CD4-positive, alpha-beta T cell treated with Interferon alpha-2 for 1 hour (primary cell): ENCODE data around the gene VPS37C.

ENCODE experiments used
- DNase-seq, 2 donors: peaks; one replicate each; pipeline ENCODE4 v3.0.0-alpha.2; 2020 to 2022

Gene VPS37C

DNA sequence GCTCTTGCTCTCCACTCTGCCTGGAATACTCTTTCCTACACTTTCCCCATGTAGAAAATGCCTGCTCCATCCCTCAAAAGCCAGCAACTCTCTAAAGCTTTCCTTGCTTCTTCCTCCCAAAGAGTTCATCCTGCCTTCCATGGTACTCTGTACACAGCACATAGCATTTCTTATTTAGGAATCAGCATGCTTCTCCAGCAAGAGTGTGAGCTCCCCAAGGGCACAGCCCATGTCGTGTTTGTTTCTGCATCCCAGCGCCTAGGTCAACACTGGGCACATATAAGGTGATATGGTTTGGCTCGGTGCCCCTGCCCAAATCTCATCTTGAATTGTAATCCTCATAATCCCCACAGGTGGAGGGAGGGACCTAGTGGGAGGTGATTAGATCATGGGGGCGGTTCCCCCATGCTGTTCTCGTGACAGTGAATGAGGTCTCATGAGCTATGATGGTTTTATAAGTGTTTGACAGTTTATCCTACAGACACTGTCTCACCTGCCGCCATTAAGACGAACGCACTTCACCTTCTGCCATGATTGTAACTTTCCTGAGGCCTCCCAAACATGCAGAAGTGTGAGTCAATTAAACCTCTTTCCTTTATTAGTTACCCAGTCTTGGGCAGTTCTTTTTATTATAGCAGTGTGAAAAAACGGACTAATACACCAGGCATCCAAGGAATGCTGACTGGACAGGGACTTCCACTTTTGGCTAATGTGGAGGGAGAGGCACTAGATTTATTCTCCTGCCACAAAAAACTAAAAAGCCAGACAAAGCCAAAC, 8.2 kb downstream of the VPS37C start:
- no peak for DNase-seq

DNA sequence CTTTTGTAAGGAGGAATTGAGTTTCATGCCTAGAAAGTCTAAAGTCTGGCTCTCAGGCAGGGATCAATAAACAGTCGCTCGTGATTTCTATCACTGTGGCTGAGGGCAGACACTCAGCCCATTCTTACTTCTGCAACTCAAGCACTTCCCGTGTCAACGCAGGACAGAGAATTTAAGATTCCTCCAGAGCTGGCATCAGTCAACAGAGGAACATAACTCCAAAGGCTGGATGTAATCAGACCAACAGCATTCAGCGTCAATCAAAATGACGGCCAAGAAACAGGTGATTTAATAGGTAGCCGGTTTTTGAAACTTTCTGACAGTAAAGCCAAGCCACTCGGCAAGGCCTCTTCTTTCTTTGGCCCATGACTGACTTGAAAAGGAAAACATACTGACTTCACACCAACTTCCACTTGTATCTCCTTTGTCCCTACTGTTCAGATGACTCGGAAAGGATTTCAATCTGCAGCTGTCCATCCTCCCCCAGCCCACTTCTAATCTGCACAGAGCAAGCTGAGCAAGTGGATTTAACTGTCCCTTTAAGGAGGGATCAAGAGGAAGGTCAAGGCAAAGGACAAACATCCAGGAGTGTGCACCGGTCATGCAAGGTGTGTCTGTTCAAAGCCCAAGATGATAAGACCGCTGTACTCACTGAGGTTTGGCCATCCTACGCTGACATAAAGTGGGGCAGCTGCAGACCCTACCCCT, 9.5 kb downstream of the VPS37C start:
- DNase-seq: no peak

DNA sequence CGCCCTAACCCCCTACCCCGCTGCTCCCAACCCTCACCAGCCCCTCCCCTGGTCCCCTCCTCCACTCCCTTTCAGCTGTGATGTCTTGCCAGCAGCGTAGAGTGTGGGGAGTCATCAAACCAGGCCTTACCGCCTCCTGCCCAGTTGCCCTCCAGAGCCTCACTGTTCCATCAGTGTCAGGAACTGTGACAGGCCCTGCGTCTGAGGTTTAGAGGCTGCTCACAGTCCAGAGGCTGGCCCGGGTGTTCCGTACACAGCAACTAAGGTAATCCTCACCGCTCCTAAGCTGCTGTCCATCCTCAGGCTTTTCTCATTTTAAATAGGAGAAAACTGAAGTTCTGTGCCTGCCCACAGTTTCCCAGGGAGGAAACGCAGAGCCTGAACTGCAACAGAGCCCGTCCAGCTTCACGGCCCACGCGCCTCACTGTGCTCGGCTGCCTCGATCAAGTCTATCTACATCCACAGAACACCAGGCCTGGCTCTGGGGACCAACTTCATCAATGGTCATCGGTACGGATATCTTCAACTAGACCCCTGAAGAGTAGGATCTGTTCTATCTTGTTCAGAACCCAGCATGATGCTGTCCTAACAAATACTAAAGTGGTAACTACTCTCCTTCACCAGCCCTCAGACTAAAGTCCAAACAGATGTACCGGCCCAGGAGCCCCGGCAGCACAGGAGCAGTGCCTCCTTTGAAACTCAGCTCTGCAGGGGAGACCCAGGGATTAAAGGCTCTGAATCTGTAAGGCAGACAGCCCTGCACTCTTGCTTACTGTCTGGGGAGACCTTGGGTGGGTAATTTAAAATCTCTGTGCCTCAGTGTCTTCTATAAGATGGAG, 10.3 kb downstream of the VPS37C start:
- DNase-seq: no peak

DNA sequence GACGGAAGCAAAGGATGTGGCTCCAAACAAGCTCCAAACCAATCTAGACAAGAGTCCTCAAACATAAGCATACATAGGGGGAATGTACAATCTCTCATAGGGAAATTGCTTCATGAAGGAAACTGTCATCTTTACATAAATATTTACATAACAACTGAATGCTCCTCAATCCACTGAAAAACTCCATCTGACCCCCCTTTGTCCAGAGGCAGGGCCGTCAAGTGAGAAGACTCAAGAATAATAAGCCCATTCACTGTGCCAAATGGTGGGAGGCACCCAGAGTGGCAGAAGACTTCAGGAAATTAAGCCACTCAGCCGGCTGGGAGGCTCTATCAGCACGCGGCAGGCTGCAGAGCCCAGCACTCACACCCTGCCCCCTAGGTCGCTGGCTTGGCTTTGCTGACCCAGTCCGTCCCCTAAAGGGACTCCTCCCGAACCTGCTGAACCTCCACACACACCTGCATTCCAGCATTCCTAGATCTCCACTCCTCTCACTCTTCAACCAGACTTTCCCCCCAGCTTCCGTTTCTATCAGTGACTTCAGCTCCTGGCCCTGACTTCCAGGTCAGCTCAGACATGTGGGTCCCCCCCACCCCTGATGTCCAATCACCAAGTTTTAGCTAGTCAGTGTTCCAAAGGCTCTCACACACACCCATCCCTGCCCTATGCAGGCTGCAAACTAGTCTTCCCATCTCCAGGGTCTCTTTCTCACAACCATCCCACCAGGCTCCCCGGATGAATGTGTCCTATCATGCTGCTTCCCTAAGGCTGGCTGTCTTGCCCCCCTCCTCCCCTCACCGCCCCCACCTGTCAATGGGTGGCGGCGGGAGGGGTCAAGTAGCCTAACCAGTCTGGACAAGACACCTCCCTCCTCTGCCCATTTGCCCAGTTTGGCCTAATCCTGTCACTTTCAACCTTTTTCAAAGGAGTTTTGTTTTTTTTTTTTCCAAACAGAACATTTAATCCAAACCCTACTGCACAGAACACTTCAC, 11.3 kb downstream of the VPS37C start:
- DNase-seq: no peak

DNA sequence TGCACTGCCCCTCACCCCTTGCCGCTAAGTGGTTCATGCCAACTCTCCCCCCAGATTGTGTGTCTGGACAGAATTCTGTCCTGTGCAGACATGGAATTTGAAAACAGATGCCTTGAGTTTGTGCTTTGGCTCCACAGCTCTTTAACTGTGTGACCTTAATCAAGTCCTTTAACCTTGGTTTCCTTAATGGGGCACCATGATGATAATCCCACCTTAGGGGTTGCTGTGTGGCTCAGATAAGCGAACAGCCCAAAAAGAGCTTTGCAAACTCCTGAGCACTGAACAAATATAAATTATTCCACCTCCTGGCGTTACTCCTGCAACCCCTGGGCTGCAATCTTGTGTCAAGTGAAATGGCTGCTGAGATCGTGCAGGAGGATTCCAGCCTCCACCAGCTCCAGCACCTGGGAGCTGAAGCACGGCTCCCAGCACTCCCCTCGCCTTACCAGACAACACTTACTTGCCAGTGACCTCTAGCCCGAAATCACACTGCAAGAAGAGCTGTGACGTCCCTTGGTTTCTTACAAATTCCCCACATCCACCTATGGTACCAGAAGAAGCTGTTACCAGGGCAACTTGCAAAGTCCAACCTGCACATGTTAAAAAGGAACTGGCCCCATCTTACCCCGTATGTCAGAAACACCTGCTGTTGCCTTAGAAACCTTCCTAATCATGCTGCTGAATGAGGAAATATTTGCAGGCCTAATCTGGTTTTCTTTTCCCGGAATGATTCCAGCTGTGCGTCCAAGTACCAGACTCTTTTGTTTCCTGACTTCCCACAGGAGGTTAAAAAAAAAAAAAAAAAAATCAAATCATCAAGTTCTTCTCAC, 13.2 kb downstream of the VPS37C start:
- no peak for DNase-seq

DNA sequence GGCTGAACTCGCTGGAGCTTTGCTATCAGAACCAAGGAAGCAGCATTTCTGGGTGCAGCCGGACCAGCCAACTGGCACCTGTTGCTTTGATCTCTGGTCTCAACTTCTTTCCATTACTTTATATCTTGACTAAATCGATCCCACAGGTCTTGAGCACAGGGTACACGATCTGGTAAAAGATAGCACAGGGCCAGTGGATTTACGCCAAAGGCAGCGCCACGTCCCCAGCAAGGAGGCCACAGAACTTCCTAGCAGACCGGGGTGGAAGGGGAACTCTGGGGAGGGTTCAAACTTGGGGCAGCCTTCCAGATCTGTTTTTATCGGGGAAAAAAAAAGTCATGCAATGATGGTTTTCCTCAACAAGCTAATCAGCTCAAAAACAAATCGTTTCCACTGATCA, 14.0 kb downstream of the VPS37C start:
- no peak for DNase-seq

DNA sequence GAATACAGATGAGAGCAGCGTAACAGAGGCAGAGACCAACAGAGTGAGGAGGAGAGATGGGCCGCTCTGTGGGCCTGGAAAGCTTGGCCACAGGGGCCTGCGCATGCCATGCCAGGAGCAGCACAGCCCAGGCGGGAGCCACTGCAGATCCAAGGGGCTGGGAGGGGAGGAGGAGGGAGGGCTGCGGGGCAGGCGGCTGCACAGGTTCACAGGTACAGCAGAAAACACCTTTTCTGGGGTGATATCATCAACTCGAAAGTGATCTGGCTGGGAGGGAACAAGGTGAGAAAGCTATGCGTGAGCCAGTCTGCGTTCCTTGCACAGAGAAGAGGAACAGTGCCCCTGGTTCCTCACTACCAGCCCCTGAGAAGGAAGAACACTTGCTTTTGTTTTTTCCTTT, 14.8 kb downstream of the VPS37C start:
- no peak for DNase-seq

DNA sequence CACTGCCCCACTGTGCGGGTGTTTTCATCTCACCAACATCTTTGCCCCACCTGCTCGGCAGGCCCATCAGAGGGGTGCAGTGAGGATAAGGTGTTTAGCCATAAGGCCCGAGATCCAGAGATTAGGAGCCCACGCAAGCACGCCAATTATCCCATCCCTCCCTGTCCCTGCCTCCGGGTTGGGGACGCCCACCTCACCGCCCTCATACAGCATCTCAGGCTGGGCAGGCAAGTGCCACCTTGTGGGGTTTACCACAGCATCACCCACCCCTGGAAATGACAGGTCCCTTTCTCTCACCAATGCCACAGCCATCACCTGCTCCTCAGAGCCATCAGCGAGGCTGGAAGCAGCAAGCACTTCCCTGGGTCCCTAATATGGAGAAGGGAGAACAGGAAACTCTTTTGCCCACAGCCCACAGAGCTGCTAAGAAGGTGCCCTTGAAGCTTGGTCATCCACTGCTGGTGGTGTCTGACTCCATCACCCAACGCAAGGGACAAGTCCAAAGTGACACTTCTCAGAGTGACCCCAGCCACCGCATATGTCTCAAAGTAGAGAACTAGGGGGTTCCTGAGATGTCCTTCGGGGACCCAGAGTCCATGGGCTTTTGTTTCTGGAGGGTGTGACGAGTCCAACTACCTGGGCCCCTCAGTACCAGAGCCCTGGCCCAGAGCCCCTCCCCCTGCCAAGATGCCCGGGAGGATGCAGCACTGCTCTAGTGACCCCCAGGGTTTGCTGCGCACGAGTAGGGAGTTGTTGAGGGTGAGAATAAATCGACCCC, 15.8 kb downstream of the VPS37C start:
- DNase-seq: no peak

DNA sequence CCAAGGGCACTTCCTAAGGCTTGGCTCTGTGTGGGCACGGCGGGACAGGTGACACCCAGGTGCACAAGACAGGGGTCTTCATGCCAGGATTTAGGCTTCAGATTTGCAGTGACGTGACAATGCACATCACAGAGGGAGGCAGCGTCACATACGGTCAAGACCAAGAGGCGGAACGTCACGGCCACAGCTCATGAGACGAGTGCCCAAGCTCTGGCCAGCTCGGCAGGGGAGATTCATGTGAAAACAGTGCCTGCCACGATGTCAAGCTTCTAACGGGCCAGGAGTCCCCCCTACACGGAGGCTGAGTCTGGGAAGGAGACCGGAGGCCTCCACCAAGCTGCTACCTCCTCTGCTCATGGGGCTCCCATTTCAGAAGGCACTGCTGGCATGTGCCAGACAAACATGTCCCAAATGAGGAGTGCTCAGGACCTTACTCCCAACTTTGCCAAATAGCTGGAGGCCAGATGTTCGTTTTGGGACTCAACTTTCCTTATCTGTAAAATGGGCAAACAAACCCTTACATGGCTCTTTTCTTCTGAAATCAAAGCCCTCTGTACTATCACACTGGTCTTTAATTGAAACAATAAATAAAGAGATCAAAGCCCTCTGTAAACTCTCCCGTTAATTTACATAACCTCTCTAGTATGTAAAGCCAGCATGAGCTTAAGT, 16.6 kb downstream of the VPS37C start:
- DNase-seq: no peak

DNA sequence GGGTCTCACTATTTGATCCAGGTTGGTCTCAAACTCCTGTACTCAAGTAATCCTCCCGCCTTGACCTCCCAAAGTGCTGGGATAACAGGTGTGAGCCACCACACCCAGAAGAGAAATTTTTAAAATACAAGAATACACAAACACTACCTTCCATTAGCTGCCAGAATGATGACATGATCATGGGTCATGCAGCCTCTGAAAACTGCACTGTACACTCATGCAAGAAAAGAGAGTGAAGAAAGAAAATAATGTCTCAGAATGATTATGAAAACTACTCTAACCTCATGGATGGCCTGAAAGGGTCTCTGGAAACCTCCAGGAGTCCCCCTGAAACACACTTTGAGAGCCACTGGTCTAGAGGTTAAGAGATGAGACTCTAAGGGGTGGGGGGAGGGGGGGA, 18.8 kb downstream of the VPS37C start:
- DNase-seq: no peak

DNA sequence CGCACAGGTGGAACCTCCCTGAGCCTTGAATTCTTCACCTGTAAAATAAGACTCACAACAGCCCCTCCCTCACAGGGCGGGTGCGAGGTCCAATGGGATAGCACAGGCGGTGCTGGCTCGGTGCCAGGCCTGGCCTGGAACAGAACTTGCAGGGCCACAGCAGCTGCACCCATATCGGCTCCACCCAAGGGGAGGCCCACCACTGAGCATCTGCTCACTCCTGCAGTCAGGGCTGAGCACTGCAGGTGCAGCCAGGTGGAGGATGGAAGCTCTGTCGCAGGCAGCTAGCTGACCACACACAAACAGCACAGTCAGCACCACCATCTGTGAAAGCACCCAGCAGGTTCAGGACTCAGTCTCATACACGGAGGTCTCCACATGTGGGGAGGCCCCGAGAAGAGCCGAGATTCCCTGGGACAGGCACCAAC, 19.6 kb downstream of the VPS37C start:
- DNase-seq: no peak

DNA sequence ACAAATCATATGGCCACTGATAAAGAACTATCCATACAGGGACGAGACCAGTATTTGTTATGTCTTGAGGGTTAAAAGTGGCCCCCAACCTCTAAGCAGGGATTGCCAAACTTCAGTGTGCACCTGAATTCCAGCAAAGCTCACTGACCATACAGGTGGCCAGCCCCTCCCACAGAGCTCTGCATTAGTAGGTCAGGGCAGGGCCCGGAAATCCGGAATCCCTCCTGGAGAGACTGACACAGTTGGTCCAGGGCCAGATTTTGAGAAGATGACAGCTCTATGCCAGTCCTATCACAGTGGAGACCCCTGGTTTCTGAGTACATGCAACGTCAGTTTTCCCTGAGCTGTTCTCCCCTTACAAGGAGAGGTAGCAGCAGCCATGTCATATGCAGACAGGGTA, 20.8 kb downstream of the VPS37C start:
- no peak for DNase-seq

DNA sequence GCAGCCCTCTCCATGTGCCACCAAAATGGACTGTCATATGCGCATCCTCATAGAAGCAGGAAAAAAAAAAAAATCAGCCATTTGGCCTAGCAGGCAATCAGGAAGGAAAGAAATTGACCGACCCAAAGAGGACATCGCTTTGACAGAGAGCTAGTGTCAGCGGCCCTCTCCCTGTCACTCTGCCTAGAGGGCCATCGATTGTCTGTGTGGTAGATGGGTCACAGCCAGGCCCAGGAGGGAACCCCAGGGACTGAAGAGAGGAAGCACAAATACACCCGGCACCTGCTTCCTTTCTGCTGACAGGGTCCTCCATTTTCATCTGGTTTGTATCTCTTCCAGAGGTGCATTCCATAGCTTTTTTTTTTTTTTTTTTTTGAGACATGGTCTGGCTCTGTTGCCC, 21.8 kb downstream of the VPS37C start:
- no peak for DNase-seq

DNA sequence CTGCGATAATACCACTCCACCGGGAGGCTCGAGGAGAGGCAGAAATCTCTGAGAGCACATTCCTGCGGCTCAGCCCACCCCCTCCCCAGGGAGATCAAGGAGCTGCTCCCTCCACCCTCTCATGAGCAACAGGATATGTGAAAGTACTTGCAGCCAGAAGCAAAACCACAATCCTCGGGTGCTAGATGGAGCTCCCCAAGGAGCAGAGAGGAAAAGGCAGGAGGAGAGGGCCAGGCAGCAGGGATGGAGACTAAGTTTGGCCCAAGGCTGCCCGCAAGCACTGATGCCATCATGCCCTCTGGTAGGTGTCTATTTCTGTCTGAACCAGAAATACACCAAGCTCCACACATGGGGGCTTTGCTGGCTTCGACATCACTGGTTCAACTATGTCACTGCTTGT, 22.3 kb downstream of the VPS37C start:
- no peak for DNase-seq

DNA sequence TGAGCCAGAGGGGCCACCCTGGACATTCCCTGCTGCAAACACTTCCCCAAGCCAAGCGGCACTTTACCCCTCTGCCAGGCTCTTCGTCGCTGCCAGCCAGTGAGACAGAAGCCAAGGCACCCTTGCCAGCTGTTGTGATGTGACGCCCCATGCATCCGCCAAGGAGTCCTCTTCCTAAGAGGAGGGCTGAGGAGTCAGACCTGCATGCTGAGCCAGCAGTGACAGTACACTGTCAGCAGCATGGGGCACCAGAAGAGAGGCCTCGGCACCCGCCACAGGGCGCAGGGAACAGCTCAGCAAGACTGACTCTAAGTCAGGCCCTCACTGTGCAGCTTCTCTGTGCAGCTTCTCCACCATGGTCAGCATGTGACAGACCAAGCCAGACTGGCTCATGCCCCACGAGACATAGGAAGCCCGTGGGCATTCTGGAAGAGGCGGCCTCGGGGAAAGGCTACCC, 26.4 kb downstream of the VPS37C start:
- DNase-seq: no peak

DNA sequence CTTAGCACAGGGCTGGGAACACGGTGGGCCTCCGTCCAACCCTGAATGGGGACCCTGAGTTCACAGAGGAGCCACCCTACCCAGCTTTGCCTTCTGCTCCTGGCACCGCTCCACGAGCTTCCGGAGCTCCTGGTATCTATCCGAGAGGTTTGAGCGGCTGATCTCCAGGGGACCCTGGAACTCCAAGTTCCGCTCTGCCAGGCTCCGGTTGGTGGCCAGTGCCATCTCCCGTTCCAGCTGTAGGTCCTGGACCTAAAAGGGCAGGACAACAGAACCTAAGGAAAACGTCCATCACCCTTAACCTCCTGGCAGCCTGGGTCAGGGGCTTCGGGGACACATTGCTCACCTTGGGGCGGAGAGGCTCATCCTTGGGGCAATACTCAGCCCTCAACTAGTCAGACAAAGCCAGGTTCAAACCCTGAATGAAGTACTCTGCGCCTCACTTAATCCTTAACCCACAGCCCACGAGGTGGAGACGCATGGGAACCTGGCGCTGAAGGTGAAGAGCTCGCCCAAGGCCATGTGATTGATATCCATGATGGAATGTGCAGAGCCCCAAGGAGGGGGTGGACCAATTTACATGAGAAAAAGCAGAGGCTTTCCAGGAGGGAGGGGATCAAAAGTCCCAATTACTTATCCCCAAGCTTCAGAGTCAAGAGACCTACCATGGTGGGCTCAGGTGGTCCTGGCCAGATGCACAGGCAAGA, 27.1 kb downstream of the VPS37C start:
- no peak for DNase-seq

DNA sequence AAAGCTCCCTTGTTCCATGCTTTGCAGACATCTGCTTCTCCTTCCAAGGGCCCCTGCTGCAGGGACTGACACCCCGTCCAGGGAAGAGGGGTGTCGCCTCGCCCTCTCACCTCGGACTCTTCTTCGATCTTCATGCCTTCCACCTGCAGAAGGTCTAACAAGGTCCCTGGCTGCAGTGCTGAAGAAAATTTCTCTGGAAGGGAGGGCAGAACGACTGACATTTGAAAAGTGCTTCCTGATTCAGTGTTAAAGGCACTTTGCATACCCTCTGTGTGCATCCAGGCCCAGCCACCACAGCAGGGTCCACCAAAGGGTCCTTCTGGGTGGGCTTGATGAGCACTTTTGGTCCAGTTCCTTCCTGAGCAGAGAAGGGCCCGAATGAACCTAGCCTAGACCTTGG, 28.1 kb downstream of the VPS37C start:
- DNase-seq: no peak

DNA sequence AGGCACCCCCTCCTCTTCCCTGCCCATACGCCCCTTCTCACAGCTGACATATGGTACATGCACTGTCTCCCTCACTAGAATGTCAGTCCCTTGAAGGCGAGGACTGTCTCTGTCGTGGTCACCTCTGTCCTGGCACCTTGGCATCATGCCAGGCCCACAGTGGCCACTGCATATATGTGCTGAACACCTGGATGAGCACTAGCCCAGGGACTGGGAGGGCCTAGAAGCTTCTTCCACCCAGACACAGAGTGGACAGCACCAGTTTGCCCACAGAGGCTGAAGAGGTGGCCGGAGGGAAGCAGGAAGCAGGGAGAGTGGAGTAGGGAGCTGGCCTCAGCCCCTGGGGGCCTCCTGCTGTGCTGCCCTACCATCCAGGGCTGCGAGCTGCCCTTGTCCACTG, 28.6 kb downstream of the VPS37C start:
- DNase-seq: no peak

DNA sequence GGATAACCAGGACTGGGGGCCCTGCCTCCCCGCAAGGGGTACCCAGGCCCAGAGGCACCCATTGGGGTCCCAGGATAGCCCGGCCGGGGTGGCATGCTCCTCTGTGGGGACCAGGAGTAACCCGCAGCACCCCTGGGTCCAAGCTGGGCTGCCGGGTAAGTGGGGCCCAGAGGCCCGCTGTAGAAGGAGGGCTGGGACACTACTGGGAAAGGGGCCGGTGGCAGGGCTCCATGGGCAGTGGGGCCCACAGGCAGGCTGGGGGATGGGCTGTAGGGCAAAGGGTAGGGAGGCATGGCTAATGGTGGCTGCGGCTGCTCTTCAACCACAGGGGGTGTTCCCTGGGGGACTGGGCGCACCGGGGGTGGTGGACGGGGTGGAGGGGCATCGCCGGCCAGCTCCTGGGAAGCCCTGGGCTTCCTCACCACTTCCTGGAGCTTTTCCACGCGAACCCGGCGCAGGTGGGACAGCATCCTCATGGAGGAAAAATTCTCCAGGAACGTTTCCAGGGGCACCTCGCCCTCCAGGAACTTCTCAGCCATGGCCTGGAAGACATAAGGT, 29.1 kb downstream of the VPS37C start:
- DNase-seq: no peak
